GM04503 (cell line): ENCODE measurements around the gene TMEM183A.
"Not testable (repeated sequence)": the region's sequence is repeated elsewhere in the genome, so short reads cannot be mapped to it uniquely, and the experiment has no call there.

Source experiments
- DNase-seq: peaks from one replicate; pipeline ENCODE4 v3.0.0-alpha.2; 2012; ENCODE audit warnings: low read depth

Gene TMEM183A

DNA sequence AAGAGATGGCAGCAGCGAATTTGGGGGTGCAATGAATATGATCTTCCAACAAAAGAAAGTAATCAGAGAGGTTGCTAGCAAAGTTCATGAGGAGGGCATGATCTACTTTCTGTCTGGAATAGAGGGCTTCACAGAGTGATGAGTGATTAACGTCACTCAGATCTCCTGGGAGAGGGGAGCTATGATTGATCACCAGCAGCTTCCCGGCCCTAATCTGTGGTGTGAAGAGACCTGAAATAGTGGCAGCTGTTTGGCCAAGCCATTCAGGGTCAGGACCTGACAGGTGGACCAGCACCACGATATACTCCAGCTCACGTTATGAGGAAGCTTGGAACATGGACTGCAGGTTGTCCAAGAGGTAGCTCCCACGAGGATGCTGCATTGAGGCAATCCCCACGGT is 19.9 kb upstream of the TMEM183A start:
- DNase-seq = no peak

GRCh38 chr1:202987922-202988583 is 19.1 kb upstream of the TMEM183A start:
- DNase-seq = no peak

- no peak for DNase-seq
Measured at GRCh38 chr1:202989879-202990278, 17.3 kb upstream of the TMEM183A start.

- DNase-seq = no peak
Measured at GRCh38 chr1:202991112-202991511, 16.1 kb upstream of the TMEM183A start.

GRCh38 chr1:202994756-202995155 is 12.4 kb upstream of the TMEM183A start:
- DNase-seq = no peak

DNA sequence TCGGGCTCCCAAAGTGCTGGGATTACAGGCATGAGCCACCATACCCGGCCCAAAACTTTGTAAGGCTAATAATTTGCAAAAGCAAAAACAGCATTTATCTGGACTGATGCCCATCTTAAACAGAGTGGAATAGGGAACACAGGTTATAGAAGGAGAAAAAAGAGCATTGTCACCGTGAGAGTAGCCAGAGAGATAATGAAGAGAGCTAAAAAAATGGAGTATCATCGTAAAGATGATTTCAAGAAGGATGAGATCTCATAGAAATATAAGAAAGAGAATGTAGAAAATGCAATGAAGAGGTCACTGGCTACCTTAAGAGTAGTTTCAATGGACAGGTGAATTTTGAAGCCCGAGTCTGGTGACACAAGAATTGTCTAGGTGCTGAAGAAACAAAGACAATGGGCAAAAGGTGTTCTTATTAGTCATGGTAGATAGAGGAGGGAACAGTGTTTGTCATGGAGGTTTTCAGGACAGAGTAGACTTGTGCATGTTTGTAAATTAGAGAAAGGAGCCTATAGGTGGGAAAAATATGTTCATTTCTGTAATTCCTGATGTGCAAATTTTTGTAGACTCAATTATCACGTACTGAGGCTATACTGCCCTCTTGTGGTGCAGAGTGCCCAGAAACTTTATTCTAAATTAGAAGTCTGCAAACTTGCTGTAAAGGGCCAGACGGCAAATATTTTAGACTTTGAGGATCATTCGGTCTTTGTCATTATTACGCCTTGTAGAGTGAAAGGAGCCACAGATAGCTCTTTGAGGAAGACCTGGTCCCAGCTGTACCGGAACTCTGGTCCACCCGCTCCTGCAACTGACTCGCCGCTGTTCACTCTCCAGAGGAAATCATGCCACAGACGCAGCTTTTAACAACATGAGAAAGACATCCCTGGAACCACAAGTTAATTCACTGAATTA is 8.1 kb upstream of the TMEM183A start:
- no peak for DNase-seq

DNA sequence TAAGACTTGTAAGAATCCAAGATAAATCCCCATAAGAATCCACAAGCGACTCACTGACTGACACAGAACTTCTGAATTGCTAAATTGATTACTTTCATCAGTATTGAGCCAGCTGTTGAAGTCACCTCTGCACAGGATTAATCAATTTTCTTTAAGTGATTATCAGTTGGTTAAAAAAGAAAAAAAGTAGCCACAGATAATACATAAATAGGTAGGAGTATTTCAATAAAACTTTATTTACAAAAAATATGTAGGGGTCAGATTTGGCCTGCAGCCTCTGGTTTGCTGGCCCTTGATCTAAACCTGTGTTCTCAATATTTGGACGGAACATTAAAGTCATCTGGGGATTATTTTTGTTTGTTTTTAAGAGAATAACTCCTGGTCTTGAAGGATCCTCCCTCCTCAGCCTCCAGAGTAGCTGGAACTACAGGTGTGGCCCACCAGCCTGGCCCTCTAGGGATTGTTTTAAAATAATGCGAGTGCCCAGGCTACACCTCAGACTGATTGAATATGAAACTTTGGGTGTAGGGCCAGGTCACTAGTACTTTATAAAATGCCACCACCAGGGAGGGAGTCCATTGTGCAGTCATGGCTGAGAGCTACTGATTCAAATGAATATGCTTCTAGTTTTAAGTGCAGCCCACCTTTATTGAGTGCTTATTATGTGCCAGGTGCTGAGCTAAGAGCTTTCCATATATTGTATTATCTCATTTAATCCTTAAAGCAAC is 6.8 kb upstream of the TMEM183A start:
- no peak for DNase-seq

DNA sequence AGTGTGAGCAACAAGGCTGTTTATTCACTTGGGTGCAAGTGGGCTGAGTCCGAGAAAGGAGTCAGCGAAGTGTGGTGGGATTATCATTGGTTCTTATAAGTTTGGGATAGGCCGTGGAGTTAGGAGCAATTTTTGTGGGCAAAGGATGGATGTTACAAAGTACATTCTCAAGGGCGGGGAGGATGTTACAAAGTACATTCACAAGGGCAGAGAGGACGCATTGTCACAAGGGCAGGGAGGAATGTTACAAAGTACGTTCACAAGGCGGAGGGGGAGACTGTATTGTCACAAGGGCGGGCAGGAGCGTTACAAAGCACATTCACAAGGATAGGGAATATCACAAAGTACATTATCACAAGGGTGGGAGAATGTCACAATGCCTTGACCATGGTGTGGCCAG is 5.2 kb upstream of the TMEM183A start:
- DNase-seq = no peak

GRCh38 chr1:203002951-203003350 is 4.2 kb upstream of the TMEM183A start:
- DNase-seq = no peak

- DNase-seq = not testable (repeated sequence)
Measured at GRCh38 chr1:203005395-203006142, 1.6 kb upstream of the TMEM183A start.

DNA sequence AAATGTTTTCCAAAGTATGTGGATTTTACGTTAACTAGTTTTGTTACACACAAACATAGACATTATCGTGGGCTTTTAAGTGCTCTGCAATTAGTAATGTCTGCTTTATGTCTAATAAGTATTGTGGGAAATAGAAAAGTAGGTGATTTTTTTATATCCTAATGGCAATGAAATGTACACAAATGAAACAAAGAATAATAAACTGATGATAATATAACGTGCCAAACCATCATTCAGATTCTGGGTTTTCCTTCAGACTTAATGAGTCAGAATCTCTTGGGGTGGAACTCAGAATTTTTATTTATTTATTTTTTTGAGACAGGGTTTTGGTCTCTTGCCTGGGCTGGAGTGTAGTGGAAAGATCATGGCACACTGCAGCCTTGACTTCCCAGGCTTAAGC is 2.0 kb downstream of the TMEM183A start:
- DNase-seq = no peak

- no peak for DNase-seq
Measured at GRCh38 chr1:203011582-203011981, 4.4 kb downstream of the TMEM183A start.

DNA sequence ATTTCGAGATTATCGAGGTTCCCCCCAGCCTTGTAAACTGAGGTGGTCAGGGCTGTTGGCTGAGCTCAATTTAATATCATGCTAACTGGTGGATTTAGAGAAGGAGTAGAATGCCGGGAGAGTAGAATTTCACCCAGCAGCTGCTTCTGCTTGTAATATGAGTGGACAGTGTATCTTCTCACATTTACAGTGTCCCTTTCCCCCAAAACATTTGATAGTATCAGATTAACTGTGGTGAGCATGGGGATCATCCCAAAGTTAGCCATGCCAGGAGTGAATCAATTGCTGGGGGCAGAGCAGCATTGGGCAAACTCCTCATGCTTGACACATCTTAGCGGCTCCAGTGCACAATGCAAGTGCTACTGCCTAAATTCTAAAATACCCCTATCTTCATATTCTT is 9.9 kb downstream of the TMEM183A start:
- no peak for DNase-seq

- DNase-seq = no peak
Measured at GRCh38 chr1:203017692-203018091, 10.5 kb downstream of the TMEM183A start.

GRCh38 chr1:203022855-203023254 is 15.7 kb downstream of the TMEM183A start:
- not testable (repeated sequence) for DNase-seq

- DNase-seq = no peak
Measured at GRCh38 chr1:203025686-203026030, 18.5 kb downstream of the TMEM183A start.

GRCh38 chr1:203026031-203026665 is 19.0 kb downstream of the TMEM183A start, which contains the start of gene PPFIA4:
Gene PPFIA4, plus strand, starts transcription at chr1:203026491. Its CDS starts 12,518 bp downstream, at chr1:203039009.
- no peak for DNase-seq

DNA sequence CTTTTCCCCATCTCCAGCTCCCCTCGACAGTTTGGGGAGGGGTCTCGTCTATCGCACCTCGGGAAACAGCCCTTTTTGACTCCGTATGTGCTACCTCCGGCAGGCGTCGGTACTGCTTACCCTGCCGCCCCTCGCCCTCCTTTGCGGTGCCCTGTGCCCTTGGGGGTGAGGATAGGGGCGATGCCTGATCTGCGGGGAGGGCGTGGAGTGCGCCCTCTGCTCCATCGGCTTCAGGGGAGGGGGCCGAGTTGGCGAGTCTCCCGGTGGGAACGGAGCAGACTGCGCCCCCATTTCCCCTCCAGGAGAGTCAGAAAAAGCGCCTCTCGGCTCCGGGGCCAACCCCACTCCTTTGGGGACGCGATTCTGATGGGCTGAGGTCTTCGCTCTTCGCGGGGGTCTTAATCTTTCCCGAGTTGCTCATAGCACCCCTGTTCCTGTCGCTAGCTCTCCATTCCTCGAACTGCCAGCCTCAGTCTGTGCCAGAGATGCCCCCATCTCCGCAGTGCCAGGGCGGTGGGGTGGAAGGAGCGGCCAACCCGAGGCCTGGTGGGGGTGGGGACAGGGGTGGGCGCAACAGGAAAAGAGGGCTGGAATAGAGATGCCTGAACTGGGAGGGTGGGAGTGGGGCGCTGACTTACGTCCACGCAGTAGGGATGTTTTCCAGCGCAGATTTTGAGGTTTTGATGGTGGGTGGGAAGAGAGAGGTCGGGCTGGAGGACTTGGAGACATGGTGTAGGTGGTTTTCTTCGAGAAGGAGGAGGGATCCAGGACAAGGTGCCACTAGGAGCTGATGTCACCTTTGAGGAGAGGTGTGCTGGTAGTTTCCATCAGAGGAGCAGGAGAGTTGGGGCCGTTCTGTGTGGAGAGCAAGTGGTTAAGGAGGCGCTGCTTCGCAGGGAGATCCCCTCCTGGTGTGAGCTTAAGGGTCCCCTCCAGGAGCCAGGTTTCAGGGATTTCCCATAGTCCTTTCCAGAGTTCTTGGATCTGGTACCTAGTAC is 19.8 kb downstream of the TMEM183A start:
- DNase-seq = no peak

DNA sequence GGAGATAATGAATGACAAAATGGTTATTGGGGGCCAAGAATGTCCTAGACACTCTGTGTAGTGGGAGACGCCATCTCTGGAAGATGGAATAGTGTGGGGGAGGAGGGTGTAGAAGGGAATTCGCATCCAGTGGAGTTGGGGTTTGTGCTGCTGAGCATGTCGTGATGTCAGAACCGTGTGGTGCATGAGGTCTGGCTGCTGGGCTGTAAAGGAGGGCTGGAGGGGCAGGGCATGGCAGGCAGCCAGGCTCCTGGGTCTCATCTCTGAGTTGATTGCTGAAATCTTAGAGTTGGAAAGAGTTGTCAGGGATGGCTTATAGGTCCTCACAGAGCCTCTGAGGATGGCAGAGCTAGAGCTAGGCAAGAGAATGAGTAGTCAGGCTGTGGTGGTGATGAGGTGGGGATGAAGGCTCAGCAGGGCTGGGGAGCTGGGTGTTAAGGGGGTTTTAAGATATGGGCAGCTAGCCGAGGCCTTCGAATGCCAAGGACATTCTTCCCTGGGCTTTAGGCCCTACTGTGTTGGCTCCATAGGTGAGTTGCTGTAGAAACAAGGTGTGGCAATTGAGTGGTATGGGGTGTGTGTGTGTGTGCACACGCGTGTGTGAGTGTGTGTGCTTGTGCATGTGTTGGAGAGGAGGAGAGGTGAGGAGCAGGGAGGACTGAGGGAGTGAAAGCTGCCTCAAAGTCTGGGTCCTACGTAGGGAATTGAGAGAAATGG is 21.1 kb downstream of the TMEM183A start:
- DNase-seq = no peak
